HG02623 (cell line): ENCODE measurements around the gene TMPRSS12.
"Not testable (repeated sequence)": the region's sequence is repeated elsewhere in the genome, so short reads cannot be mapped to it uniquely, and the experiment has no call there.

Source experiments
- ATAC-seq: cut with Tn5 transposase; IDR thresholded peaks from one replicate; pipeline ENCODE4 v1.9.1; 2021; ENCODE audit warnings: moderate library complexity; ENCODE audit not compliant: unreplicated experiment

TMPRSS12 gene

DNA sequence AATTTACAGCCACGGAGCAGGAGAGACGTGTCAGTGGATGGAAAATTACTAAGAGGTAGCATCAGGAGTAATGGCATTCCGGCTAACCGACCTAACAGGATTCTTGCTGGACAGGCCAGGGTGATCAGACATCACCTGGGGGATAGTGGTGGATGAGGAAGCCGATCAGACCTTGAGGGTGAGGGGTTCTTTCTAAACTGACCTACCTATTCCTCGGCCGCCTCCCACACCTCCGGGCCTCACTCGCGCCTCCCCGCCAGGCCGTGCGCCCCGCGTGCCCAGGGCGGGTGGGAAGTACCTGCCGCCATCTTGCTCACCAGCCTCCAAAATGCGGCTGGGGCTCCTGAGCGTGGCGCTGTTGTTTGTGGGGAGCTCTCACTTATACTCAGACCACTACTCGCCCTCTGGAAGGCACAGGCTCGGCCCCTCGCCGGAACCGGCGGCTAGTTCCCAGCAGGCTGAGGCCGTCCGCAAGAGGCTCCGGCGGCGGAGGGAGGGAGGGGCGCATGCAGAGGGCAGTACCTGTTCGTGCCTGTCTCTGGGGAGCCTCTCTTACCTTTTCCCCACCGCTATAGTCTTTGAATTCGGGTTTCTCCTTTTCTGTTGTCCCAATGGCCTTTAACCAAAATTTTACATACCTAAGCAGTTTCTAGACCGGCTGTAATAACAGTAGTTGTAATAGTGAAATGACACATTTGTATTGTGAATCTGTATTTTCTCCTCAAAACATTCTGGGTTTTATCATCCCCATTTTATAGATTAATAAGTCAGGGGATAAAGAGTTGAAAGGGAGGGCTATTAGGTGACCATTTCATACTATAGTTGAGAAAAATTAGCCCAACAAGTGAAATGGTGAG, at the start of gene TMPRSS12:
Gene TMPRSS12 (plus strand): TSS at position 290 of the 857 bp plus-strand sequence. CDS start 39 bp downstream, at position 329.
- no peak for ATAC-seq

- ATAC-seq, result no peak
Observed at GRCh38 chr12:50799908-50800307, 42.8 kb upstream of the TMPRSS12 start.

GRCh38 chr12:50803230-50803875, 39.4 kb upstream of the TMPRSS12 start:
- ATAC-seq, result no peak

- ATAC-seq, result no peak
Observed at GRCh38 chr12:50806176-50806575, 36.5 kb upstream of the TMPRSS12 start.

GRCh38 chr12:50809131-50809530, 33.6 kb upstream of the TMPRSS12 start:
- not testable (repeated sequence) for ATAC-seq

DNA sequence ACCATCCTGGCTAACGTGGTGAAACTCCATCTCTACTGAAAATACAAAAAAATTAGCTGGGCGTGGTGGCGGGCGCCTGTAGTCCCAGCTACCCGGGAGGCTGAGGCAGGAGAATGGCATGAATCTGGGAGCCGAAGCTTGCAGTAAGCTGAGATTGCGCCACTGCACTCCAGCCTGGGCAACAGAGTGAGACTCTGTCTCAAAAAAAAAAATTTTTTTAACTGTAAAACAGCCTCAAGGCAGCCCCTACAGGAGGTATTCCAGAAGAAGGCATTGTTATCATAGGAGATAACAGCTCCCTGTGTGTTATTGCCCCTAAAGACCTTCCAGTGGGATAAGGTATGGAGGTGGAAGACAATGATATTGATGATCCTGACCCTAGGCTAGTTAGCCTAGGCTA, 27.8 kb upstream of the TMPRSS12 start:
- ATAC-seq, result not testable (repeated sequence)

- ATAC-seq, result no peak
Observed at GRCh38 chr12:50820177-50820576, 22.5 kb upstream of the TMPRSS12 start.

GRCh38 chr12:50822082-50822481, 20.6 kb upstream of the TMPRSS12 start:
- ATAC-seq, result no peak

- not testable (repeated sequence) for ATAC-seq
Observed at GRCh38 chr12:50823724-50824123, 19.0 kb upstream of the TMPRSS12 start.

- ATAC-seq, result no peak
Observed at GRCh38 chr12:50824914-50825313, 17.8 kb upstream of the TMPRSS12 start.

DNA sequence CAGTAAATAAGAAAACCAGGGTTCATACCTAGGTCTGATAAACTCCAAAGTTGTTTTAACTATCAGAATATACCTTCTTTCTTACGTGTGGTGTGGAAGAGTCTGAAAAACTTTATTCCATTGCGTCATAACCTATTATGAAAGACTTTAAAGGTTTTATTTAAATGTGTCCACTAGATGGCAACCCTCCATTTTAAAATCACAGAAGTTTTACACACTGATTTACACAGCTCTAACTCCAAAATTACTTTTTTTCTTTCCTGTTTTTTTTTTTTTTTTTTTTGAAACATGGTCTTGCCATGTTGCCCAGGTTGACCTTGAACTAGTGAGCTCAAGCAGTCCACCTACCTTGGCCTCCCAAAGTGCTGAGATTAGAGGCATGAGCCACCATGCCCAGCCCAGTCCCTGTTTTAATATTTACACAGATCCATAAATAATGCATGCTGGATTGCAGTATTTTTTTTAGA, 17.3 kb upstream of the TMPRSS12 start:
- ATAC-seq, result no peak

DNA sequence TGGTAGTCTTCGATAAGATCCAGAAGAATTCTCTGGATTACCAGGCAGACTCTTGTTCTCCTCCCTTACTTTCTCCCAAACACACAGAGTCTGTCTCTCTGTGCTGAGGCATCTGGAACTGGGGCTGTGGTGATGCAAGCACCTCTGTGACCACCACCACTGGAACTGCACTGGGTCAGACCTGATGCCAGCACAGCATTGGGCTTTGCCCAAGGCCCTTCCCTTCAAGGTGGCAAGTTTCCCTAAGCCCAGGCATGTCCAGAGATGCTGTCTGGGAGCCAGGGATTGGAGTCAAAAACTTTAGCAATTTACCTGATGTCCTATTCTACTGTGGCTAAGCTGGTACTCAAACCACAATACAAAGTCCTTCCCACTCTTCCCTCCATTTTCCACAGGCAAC, 14.6 kb upstream of the TMPRSS12 start:
- ATAC-seq, result no peak

- ATAC-seq, result no peak
Observed at GRCh38 chr12:50828886-50829285, 13.8 kb upstream of the TMPRSS12 start.

DNA sequence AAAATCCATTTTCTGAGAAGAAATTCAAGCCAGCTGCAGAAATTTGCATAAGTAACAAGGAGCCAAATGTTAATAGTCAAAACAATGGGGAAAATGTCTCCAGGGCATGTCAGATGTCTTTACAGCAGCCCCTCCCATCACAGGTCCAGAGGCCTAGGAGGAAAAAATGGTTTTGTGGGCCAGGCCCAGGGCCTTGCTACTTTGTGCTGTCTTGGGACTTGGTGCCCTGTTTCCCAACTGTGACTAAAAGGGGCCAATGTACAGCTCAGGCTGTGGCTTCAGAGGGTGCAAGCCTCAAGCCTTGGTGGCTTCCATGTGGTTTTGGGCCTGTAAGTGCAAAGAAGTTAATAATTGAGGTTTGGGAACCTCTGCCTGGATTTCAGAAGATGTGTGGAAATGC, 8.9 kb upstream of the TMPRSS12 start:
- ATAC-seq, result not testable (repeated sequence)

- ATAC-seq, result no peak
Observed at GRCh38 chr12:50839042-50839441, 3.7 kb upstream of the TMPRSS12 start.

GRCh38 chr12:50840809-50841487, 1.8 kb upstream of the TMPRSS12 start:
- no peak for ATAC-seq

GRCh38 chr12:50841716-50842531, 802 bp upstream of the TMPRSS12 start:
- ATAC-seq, result no peak

DNA sequence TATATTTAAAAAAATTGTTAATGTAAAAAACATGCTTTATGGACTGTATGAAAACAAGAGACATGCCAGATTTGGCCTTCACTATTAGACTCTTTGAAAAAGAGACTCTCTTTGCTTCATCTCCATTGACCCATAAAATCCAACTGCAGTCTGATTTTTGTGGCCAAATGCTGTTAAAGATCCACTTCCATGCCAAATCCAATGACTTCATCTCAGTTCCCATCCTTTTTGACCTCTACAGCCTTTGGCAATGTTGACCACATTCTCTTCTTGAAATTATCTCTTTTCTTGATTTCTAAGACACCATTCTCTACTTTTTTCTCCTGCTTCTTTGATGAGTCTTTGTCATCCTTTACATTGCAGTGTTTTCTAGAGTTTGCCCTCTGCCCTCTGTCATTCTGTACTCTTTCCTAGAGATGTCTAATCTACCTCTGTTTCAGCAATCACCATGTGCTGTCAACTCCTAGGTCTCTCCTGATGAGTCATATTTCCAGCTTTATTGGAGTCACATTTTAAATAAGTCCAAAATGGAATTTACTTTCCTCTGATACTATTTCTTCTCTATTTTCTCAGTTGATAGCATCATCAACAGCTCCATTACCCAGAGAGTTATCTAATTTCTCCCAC, 2.4 kb downstream of the TMPRSS12 start:
- ATAC-seq, result no peak

DNA sequence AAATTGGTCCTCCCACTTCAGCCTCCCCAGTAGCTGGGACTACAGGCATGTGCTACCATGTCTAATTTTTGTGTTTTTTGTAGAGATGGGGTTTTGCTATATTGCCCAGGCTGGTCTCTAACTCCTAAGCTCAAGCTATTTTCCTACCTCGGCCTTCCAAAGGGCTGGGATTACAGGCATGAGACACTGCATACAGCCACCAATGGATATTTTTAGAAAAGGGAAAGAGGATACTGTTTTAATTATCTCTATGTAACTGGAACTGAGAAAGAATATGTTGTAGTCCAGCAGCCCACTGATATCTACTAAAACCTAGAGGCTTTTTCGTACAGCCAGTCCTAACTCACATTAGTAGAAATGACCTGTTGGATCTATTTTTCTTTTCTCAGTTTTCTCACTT, 6.2 kb downstream of the TMPRSS12 start:
- ATAC-seq, result no peak

- not testable (repeated sequence) for ATAC-seq
Observed at GRCh38 chr12:50855218-50855617, 12.5 kb downstream of the TMPRSS12 start.
